Measurements from ENCODE around the gene SNCB. TPM values are rescaled to one million over a fixed set of nuclear protein-coding genes. Genes with fewer than 3 reads are reported as not detected.

The SNCB gene
- polyA plus RNA-seq, 1 of the 3 experiments (the other 2 are of a cell fraction), result 0.33 TPM

DNA sequence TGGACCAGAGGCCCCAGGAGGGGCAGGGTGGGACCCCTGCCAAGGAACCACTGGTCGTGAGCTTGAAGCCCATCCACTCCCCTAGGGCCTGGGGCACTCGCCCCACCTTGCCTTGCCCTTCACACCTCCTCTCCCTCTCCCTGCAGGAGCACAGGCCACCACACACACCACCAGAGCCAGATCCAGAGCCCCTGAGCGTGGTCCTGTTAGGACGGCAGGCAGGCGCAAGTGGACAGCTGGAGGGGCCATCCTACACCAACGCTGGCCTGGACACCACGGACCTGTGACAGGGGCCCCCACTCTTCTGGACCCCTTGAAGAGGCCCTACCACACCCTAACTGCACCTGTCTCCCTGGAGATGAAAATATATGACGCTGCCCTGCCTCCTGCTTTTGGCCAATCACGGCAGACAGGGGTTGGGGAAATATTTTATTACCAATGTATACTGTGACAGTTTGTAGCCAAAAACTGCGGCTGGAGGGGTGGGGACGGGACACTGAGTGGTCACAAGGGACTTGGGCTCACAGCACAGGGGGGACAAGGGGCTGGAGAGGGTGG, 34.9 kb downstream of the SNCB start:
- CTCF ChIA-PET, result interaction anchor here (1.2 kb wide), 1 partner anchor 22 kb away, joined by 4 read pairs; no protein-coding TSS in a partner anchor
- Histone ChIP-seq H3K4me2 (no peak overlapping the region), H3K9me3 (no peaks in the 10 kb centered on the region), H3K36me3 (replicated peaks in 1 of 2; ENCODE audit: control insufficient read depth in 1 of 2, insufficient read depth in 2 of 2, low read length in 1 of 2) (peaks cover 0 to 8% of the 10 kb centered on the region in 2 experiments), H3K4me3 (ENCODE audit: low read depth in 2 of 2, low read length in 1 of 2) (no peak overlapping the region), H2AFZ (ENCODE audit: low read depth) (no peak overlapping the region), H3K79me2 (ENCODE audit: insufficient read depth) (no peaks in the 10 kb centered on the region), H3K4me1 (ENCODE audit: control insufficient read depth in 1 of 2, insufficient read depth in 2 of 2, low read depth in 1 of 2, low read length in 1 of 2) (no peaks in the 10 kb centered on the region), H3K9ac (no peak overlapping the region), H3K27me3 (ENCODE audit: insufficient read depth) (no peaks in the 10 kb centered on the region), H4K20me1 (ENCODE audit: insufficient read depth) (no peaks in the 10 kb centered on the region), H3F3A (replicated peaks; ENCODE audit: insufficient read depth) (no peaks in the 10 kb centered on the region), H3K9me2 (no peaks in the 10 kb centered on the region), H3K27ac (ENCODE audit: low read depth in 2 of 2, low read length in 1 of 2) (no peak overlapping the region)
- DNase-seq, result no peak
- POLR2A ChIA-PET, result no interaction called here
- TF ChIP-seq YY1 (IDR thresholded peaks at IDR 0.05; ENCODE audit: low read depth), result no peak
- TF ChIP-seq FOXM1 (IDR thresholded peaks at IDR 0.05; ENCODE audit: low read depth), result no peak
- TF ChIP-seq RFX5 (IDR thresholded peaks at IDR 0.05; ENCODE audit: low read length), result no peak
- no peak for TF ChIP-seq FOSL2 (IDR thresholded peaks at IDR 0.05; ENCODE audit: borderline replicate concordance, low read depth)
- TF ChIP-seq, protein P1, sequence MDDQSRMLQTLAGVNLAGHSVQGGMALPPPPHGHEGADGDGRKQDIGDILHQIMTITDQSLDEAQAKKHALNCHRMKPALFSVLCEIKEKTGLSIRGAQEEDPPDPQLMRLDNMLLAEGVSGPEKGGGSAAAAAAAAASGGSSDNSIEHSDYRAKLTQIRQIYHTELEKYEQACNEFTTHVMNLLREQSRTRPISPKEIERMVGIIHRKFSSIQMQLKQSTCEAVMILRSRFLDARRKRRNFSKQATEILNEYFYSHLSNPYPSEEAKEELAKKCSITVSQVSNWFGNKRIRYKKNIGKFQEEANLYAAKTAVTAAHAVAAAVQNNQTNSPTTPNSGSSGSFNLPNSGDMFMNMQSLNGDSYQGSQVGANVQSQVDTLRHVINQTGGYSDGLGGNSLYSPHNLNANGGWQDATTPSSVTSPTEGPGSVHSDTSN (IDR thresholded peaks at IDR 0.05), result no peak
- TF ChIP-seq NRF1 (IDR thresholded peaks at IDR 0.05; ENCODE audit: low read depth, low read length), result no peak
- TF ChIP-seq RXRA (IDR thresholded peaks at IDR 0.05; ENCODE audit: borderline replicate concordance, low read depth), result no peak
- TF ChIP-seq, protein P2, sequence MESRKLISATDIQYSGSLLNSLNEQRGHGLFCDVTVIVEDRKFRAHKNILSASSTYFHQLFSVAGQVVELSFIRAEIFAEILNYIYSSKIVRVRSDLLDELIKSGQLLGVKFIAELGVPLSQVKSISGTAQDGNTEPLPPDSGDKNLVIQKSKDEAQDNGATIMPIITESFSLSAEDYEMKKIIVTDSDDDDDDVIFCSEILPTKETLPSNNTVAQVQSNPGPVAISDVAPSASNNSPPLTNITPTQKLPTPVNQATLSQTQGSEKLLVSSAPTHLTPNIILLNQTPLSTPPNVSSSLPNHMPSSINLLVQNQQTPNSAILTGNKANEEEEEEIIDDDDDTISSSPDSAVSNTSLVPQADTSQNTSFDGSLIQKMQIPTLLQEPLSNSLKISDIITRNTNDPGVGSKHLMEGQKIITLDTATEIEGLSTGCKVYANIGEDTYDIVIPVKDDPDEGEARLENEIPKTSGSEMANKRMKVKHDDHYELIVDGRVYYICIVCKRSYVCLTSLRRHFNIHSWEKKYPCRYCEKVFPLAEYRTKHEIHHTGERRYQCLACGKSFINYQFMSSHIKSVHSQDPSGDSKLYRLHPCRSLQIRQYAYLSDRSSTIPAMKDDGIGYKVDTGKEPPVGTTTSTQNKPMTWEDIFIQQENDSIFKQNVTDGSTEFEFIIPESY (IDR thresholded peaks at IDR 0.05; ENCODE audit: borderline replicate concordance, low read depth), result no peak
- TF ChIP-seq, protein P3, sequence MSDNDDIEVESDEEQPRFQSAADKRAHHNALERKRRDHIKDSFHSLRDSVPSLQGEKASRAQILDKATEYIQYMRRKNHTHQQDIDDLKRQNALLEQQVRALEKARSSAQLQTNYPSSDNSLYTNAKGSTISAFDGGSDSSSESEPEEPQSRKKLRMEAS (IDR thresholded peaks at IDR 0.05; ENCODE audit: low read depth), result no peak
- TF ChIP-seq NFIC (IDR thresholded peaks at IDR 0.05; ENCODE audit: borderline replicate concordance), result no peak
- TF ChIP-seq, protein P4, sequence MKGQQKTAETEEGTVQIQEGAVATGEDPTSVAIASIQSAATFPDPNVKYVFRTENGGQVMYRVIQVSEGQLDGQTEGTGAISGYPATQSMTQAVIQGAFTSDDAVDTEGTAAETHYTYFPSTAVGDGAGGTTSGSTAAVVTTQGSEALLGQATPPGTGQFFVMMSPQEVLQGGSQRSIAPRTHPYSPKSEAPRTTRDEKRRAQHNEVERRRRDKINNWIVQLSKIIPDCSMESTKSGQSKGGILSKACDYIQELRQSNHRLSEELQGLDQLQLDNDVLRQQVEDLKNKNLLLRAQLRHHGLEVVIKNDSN (IDR thresholded peaks at IDR 0.05; ENCODE audit: borderline replicate concordance, low read depth), result no peak
- TF ChIP-seq, protein P5, sequence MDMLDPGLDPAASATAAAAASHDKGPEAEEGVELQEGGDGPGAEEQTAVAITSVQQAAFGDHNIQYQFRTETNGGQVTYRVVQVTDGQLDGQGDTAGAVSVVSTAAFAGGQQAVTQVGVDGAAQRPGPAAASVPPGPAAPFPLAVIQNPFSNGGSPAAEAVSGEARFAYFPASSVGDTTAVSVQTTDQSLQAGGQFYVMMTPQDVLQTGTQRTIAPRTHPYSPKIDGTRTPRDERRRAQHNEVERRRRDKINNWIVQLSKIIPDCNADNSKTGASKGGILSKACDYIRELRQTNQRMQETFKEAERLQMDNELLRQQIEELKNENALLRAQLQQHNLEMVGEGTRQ (IDR thresholded peaks at IDR 0.05; ENCODE audit: borderline replicate concordance, low read depth, low read length), result no peak
- 82% methylated on average over 7 of the region's 11 CpGs for WGBS (ENCODE audit: low lambda C conversion rate)

DNA sequence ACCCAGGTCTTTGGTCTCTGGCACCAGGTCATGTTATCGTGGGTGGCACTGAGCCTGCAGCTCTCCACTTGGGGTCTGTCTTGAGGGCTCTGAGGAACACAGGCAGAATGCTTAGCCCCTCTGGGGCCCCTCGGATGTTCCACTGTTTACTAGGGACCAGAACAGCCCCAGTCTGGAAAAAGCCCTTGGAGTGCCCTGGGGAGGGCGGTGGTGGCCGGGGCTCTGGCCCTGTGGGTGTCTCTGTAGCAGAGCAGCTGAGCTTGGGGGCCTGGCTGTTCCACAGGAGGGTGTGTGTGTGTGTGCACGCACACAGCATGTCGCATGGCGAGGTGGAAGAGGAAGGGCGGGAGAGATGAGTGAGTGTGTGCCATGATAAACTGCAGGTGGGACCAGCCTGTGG, 35.8 kb downstream of the SNCB start:
- Histone ChIP-seq H3K36me3 (replicated peaks in 1 of 2; ENCODE audit: control insufficient read depth in 1 of 2, insufficient read depth in 2 of 2, low read length in 1 of 2) (peaks cover 0 to 8% of the 10 kb centered on the region in 2 experiments), H3K9me3 (no peaks in the 10 kb centered on the region), H3K79me2 (ENCODE audit: insufficient read depth) (no peaks in the 10 kb centered on the region), H3F3A (replicated peaks; ENCODE audit: insufficient read depth) (no peaks in the 10 kb centered on the region), H2AFZ (ENCODE audit: low read depth) (no peak overlapping the region), H3K9ac (no peak overlapping the region), H3K27ac (ENCODE audit: low read depth in 2 of 2, low read length in 1 of 2) (no peak overlapping the region), H3K4me3 (ENCODE audit: low read depth in 2 of 2, low read length in 1 of 2) (no peak overlapping the region), H3K4me2 (no peak overlapping the region), H3K9me2 (no peaks in the 10 kb centered on the region), H4K20me1 (ENCODE audit: insufficient read depth) (no peaks in the 10 kb centered on the region), H3K4me1 (ENCODE audit: control insufficient read depth in 1 of 2, insufficient read depth in 2 of 2, low read depth in 1 of 2, low read length in 1 of 2) (no peaks in the 10 kb centered on the region), H3K27me3 (ENCODE audit: insufficient read depth) (no peaks in the 10 kb centered on the region)
- WGBS (ENCODE audit: low lambda C conversion rate), result 95% methylated on average over 8 of the region's 8 CpGs
- no peak for DNase-seq
- ChIA-PET POLR2A (no interaction called here), CTCF (no interaction called here)
- TF ChIP-seq JUND (IDR thresholded peaks at IDR 0.05) (no peak), CHD2 (IDR thresholded peaks at IDR 0.05; ENCODE audit: low read length, partially characterized antibody) (no peak), RXRA (IDR thresholded peaks at IDR 0.05; ENCODE audit: borderline replicate concordance, low read depth) (no peak), TCF12 (IDR thresholded peaks at IDR 0.05) (no peak), GATA2 (CRISPR knock-in tag; IDR thresholded peaks at IDR 0.05) (no peak), RCOR1 (IDR thresholded peaks at IDR 0.05; ENCODE audit: low read length) (no peak), YY1 (IDR thresholded peaks at IDR 0.05; ENCODE audit: low read depth) (no peak), RAD21 (IDR thresholded peaks at IDR 0.05; ENCODE audit: low read length) (no peak), NFIC (IDR thresholded peaks at IDR 0.05; ENCODE audit: borderline replicate concordance) (no peak)
- TF ChIP-seq, protein P3 (IDR thresholded peaks at IDR 0.05; ENCODE audit: low read depth), result no peak
- TF ChIP-seq, protein P6, sequence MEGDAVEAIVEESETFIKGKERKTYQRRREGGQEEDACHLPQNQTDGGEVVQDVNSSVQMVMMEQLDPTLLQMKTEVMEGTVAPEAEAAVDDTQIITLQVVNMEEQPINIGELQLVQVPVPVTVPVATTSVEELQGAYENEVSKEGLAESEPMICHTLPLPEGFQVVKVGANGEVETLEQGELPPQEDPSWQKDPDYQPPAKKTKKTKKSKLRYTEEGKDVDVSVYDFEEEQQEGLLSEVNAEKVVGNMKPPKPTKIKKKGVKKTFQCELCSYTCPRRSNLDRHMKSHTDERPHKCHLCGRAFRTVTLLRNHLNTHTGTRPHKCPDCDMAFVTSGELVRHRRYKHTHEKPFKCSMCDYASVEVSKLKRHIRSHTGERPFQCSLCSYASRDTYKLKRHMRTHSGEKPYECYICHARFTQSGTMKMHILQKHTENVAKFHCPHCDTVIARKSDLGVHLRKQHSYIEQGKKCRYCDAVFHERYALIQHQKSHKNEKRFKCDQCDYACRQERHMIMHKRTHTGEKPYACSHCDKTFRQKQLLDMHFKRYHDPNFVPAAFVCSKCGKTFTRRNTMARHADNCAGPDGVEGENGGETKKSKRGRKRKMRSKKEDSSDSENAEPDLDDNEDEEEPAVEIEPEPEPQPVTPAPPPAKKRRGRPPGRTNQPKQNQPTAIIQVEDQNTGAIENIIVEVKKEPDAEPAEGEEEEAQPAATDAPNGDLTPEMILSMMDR (IDR thresholded peaks at IDR 0.05), result no peak
- TF ChIP-seq, protein P4 (IDR thresholded peaks at IDR 0.05; ENCODE audit: borderline replicate concordance, low read depth), result no peak
